HEK293 (cell line): ENCODE results near the gene PSD4.

Experiments
- CTCF ChIA-PET: fragments of 350-600 bp; formaldehyde crosslinking; extraction: SDS; loops from one replicate; lab custom pipeline; 2021; ENCODE audit warnings: antibody characterized with exemption; lab: Yijun Ruan, JAX
- POLR2A ChIA-PET: fragments of 300-600 bp; formaldehyde crosslinking; extraction: SDS; loops from one replicate; lab custom pipeline; 2020; ENCODE audit warnings: antibody characterized with exemption, inconsistent platforms; lab: Yijun Ruan, JAX
- H3K27ac ChIP-seq: fragments of 200-500 bp; sonication (Bioruptor generic); 2 replicates; pipeline ENCODE4 v1.5.1; 2014; ENCODE audit warnings: low read depth, low read length, control low read depth, inconsistent platforms; ENCODE audit errors: extremely low read depth
- H3K36me3 ChIP-seq, 2 experiments: fragments of 200-500 bp in 1 of 2; sonication (Bioruptor generic) in 1 of 2; 1 replicate in 1 of 2; 2 replicates in 1 of 2; pipeline ENCODE4 v1.5.1; 2014 to 2017; ENCODE audit warnings: inconsistent platforms in 2 of 2, low read length in 2 of 2; ENCODE audit not compliant: control insufficient read depth in 2 of 2, insufficient read depth in 1 of 2
- H3K4me1 ChIP-seq: fragments of 200-500 bp; sonication (Bioruptor generic); 2 replicates; pipeline ENCODE4 v1.5.1; 2014; ENCODE audit warnings: mild to moderate bottlenecking, low read length, inconsistent platforms; ENCODE audit not compliant: control insufficient read depth, insufficient read depth
- H3K4me3 ChIP-seq: 2 replicates; pipeline ENCODE4 v1.5.1; 2011; ENCODE audit warnings: low read depth, mild to moderate bottlenecking, control low read depth, low read length, moderate library complexity
- H3K9me3 ChIP-seq: fragments of 200-500 bp; sonication (Bioruptor generic); 2 replicates; pipeline ENCODE4 v1.5.1; 2014; ENCODE audit warnings: low read depth, low read length, inconsistent platforms; ENCODE audit not compliant: control insufficient read depth, insufficient read depth
- CTCF ChIP-seq: fragments of 450-650 bp; formaldehyde crosslinking; IDR thresholded peaks from 2 replicates; pipeline ENCODE4 v1.5.1; 2016; ENCODE audit warnings: missing biosample characterization, missing genetic modification characterization
- EGR2 ChIP-seq: fragments of 450-650 bp; formaldehyde crosslinking; IDR thresholded peaks from 2 replicates; pipeline ENCODE4 v1.5.1; 2016; ENCODE audit warnings: low read depth, missing biosample characterization, missing genetic modification characterization
- GLIS1 ChIP-seq: fragments of 450-650 bp; formaldehyde crosslinking; IDR thresholded peaks from 2 replicates; pipeline ENCODE4 v1.5.1; 2016; ENCODE audit warnings: missing biosample characterization, missing genetic modification characterization
- KLF8 ChIP-seq: fragments of 450-650 bp; formaldehyde crosslinking; IDR thresholded peaks from 2 replicates; pipeline ENCODE4 v1.5.1; 2016; ENCODE audit warnings: missing biosample characterization, missing genetic modification characterization
- MEIS1 ChIP-seq: sonication (generic); formaldehyde crosslinking; IDR thresholded peaks from 2 replicates; pipeline ENCODE4 v1.8.1; 2022; ENCODE audit warnings: missing genetic modification reagents, mild to moderate bottlenecking, borderline replicate concordance
- PRDM1 ChIP-seq: fragments of 450-650 bp; formaldehyde crosslinking; IDR thresholded peaks from 2 replicates; pipeline ENCODE4; 2016; ENCODE audit warnings: missing biosample characterization, missing genetic modification characterization
- PRDM4 ChIP-seq: fragments of 450-650 bp; formaldehyde crosslinking; IDR thresholded peaks from 2 replicates; pipeline ENCODE4 v1.5.1; 2017; ENCODE audit warnings: missing biosample characterization, missing genetic modification characterization
- RBAK ChIP-seq: fragments of 450-650 bp; formaldehyde crosslinking; IDR thresholded peaks from 2 replicates; pipeline ENCODE4 v1.5.1; 2016; ENCODE audit warnings: missing biosample characterization, missing genetic modification characterization
- ZBTB1 ChIP-seq: fragments of 450-650 bp; formaldehyde crosslinking; IDR thresholded peaks from 2 replicates; pipeline ENCODE4 v1.5.1; 2016; ENCODE audit warnings: missing biosample characterization, missing genetic modification characterization
- ZBTB48 ChIP-seq: fragments of 450-650 bp; formaldehyde crosslinking; IDR thresholded peaks from 2 replicates; pipeline ENCODE4 v1.5.1; 2016; ENCODE audit warnings: missing biosample characterization, missing genetic modification characterization
- ZNF114 ChIP-seq: fragments of 450-650 bp; formaldehyde crosslinking; IDR thresholded peaks from 2 replicates; pipeline ENCODE4 v1.5.0; 2017; ENCODE audit warnings: missing biosample characterization, missing genetic modification characterization
- ZNF132 ChIP-seq: fragments of 450-650 bp; formaldehyde crosslinking; IDR thresholded peaks from 2 replicates; pipeline ENCODE4 v1.5.1; 2017; ENCODE audit warnings: missing biosample characterization, missing genetic modification characterization, borderline replicate concordance
- ZNF133 ChIP-seq: fragments of 450-650 bp; formaldehyde crosslinking; IDR thresholded peaks from 2 replicates; pipeline ENCODE4 v1.5.1; 2016; ENCODE audit warnings: missing biosample characterization, missing genetic modification characterization
- ZNF146 ChIP-seq: fragments of 450-650 bp; formaldehyde crosslinking; IDR thresholded peaks from 2 replicates; pipeline ENCODE4 v1.5.1; 2016; ENCODE audit warnings: missing biosample characterization, missing genetic modification characterization
- ZNF157 ChIP-seq: fragments of 450-650 bp; formaldehyde crosslinking; IDR thresholded peaks from 2 replicates; pipeline ENCODE4 v1.5.1; 2016; ENCODE audit warnings: missing biosample characterization, missing genetic modification characterization
- ZNF174 ChIP-seq: fragments of 450-650 bp; formaldehyde crosslinking; IDR thresholded peaks from 2 replicates; pipeline ENCODE4 v1.5.0; 2017; ENCODE audit warnings: missing biosample characterization, mild to moderate bottlenecking, missing genetic modification characterization
- ZNF19 ChIP-seq: fragments of 450-650 bp; formaldehyde crosslinking; IDR thresholded peaks from 2 replicates; pipeline ENCODE4; 2016; ENCODE audit warnings: missing biosample characterization, missing genetic modification characterization, low read depth
- ZNF341 ChIP-seq: fragments of 450-650 bp; formaldehyde crosslinking; IDR thresholded peaks from 2 replicates; pipeline ENCODE4; 2016; ENCODE audit warnings: low read depth, missing biosample characterization, missing genetic modification characterization
- ZNF37A ChIP-seq: fragments of 450-650 bp; IDR thresholded peaks from 2 replicates; pipeline ENCODE4 v1.5.1; 2018; ENCODE audit warnings: missing biosample characterization, missing genetic modification characterization
- ZNF394 ChIP-seq: fragments of 450-650 bp; formaldehyde crosslinking; IDR thresholded peaks from 2 replicates; pipeline ENCODE4 v1.5.1; 2016; ENCODE audit warnings: missing biosample characterization, missing genetic modification characterization, mild to moderate bottlenecking, moderate library complexity, borderline replicate concordance
- ZNF426 ChIP-seq: fragments of 450-650 bp; formaldehyde crosslinking; IDR thresholded peaks from 2 replicates; pipeline ENCODE4 v1.5.1; 2017; ENCODE audit warnings: missing biosample characterization, missing genetic modification characterization, mild to moderate bottlenecking, inconsistent platforms, moderate library complexity
- ZNF473 ChIP-seq: fragments of 450-650 bp; formaldehyde crosslinking; IDR thresholded peaks from 2 replicates; pipeline ENCODE4 v1.5.1; 2017; ENCODE audit warnings: missing biosample characterization, missing genetic modification characterization
- ZNF549 ChIP-seq: fragments of 450-650 bp; IDR thresholded peaks from 2 replicates; pipeline ENCODE4 v1.5.1; 2018; ENCODE audit warnings: missing biosample characterization, missing genetic modification characterization, mild to moderate bottlenecking, inconsistent platforms, moderate library complexity
- ZNF654 ChIP-seq: fragments of 450-650 bp; formaldehyde crosslinking; IDR thresholded peaks from 2 replicates; pipeline ENCODE4 v1.5.1; 2016; ENCODE audit warnings: low read depth, missing biosample characterization, missing genetic modification characterization
- ZNF660 ChIP-seq: fragments of 450-650 bp; IDR thresholded peaks from 2 replicates; pipeline ENCODE4 v1.5.1; 2018; ENCODE audit warnings: missing biosample characterization, mild to moderate bottlenecking, missing genetic modification characterization
- ZNF677 ChIP-seq: fragments of 450-650 bp; IDR thresholded peaks from 2 replicates; pipeline ENCODE4 v1.5.0; 2018; ENCODE audit warnings: missing biosample characterization, mild to moderate bottlenecking, missing genetic modification characterization, moderate library complexity
- ZNF768 ChIP-seq: fragments of 450-650 bp; formaldehyde crosslinking; IDR thresholded peaks from 2 replicates; pipeline ENCODE4 v1.5.1; 2018; ENCODE audit warnings: missing biosample characterization, mild to moderate bottlenecking, missing genetic modification characterization

Gene PSD4

GRCh38 chr2:113137827-113138226 lies 35.9 kb upstream of the PSD4 start:
- Histone ChIP-seq H3K27ac (no peak overlapping the region), H3K9me3 (no peaks in the 10 kb centered on the region), H3K36me3 (no peaks in the 10 kb centered on the region), H3K4me3 (no peak overlapping the region), H3K4me1 (no peaks in the 10 kb centered on the region)
- POLR2A ChIA-PET, result no interaction called here
- CTCF ChIA-PET, result interaction anchor here (0.5 to 9.6 kb wide), 42 partner anchors 9 to 914 kb away, joined by 3 to 177 read pairs (median 6); partner anchors contain the start of gene IL1RN
- TF ChIP-seq MEIS1 (CRISPR knock-in tag) (no peak), RBAK (tag by site-specific recombination) (no peak), ZNF157 (tag by site-specific recombination) (no peak), ZNF768 (no peak), PRDM4 (tag by site-specific recombination) (no peak), ZNF114 (tag by site-specific recombination) (no peak), ZNF473 (tag by site-specific recombination) (no peak), ZNF133 (tag by site-specific recombination) (no peak), ZNF394 (no peak), ZNF426 (tag by site-specific recombination) (no peak)

GRCh38 chr2:113138428-113139322 lies 35.1 kb upstream of the PSD4 start:
- Histone ChIP-seq H3K4me1 (no peaks in the 10 kb centered on the region), H3K4me3 (no peak overlapping the region), H3K27ac (no peak overlapping the region), H3K36me3 (no peaks in the 10 kb centered on the region), H3K9me3 (no peaks in the 10 kb centered on the region)
- ChIA-PET POLR2A (no interaction called here), CTCF (interaction anchor here (0.5 to 9.6 kb wide), 44 partner anchors 8 to 913 kb away, joined by 3 to 177 read pairs (median 6); partner anchors contain the start of gene IL1RN)
- no peak for TF ChIP-seq ZNF132 (tag by site-specific recombination)
- TF ChIP-seq ZNF174 (tag by site-specific recombination), result no peak
- TF ChIP-seq ZNF549, result no peak
- TF ChIP-seq ZNF660 (tag by site-specific recombination), result no peak
- TF ChIP-seq ZNF37A, result no peak
- no peak for TF ChIP-seq ZBTB1 (tag by site-specific recombination)
- no peak for TF ChIP-seq ZBTB48 (tag by site-specific recombination)
- no peak for TF ChIP-seq ZNF19 (tag by site-specific recombination)
- TF ChIP-seq PRDM1 (tag by site-specific recombination), result peak; percentile 82
- no peak for TF ChIP-seq ZNF394
- TF ChIP-seq ZNF341 (tag by site-specific recombination), result no peak
- peak; percentile 64 for TF ChIP-seq ZNF654
- 0 out of 2 replicates have a peak, but pooled peaks have one; percentile 6 for TF ChIP-seq EGR2 (tag by site-specific recombination)
- TF ChIP-seq CTCF (tag by site-specific recombination), result peak; percentile 50
- TF ChIP-seq KLF8, result no peak
- no peak for TF ChIP-seq ZNF146
- TF ChIP-seq ZNF677, result no peak
- TF ChIP-seq GLIS1, result no peak
